Measurements from ENCODE around the gene TMX1.

TMX1 gene

GRCh38 chr14:51239813-51240803, at the start of gene TMX1:
Gene TMX1, plus strand, starts transcription at chr14:51240247. Its CDS starts 46 bp downstream, at chr14:51240293.
- TF ChIP-seq CTCF (IDR thresholded peaks at IDR 0.05), result no peak

- no peak for TF ChIP-seq CTCF (IDR thresholded peaks at IDR 0.05)
Observed at GRCh38 chr14:51201890-51202289, 38.2 kb upstream of the TMX1 start.

GRCh38 chr14:51202914-51203665, 37.0 kb upstream of the TMX1 start:
- no peak for TF ChIP-seq CTCF (IDR thresholded peaks at IDR 0.05)

- TF ChIP-seq CTCF (IDR thresholded peaks at IDR 0.05), result no peak
Observed at GRCh38 chr14:51203881-51204280, 36.2 kb upstream of the TMX1 start.

GRCh38 chr14:51205486-51205885, 34.6 kb upstream of the TMX1 start:
- TF ChIP-seq CTCF (IDR thresholded peaks at IDR 0.05), result no peak

GRCh38 chr14:51206462-51206861, 33.6 kb upstream of the TMX1 start:
- no peak for TF ChIP-seq CTCF (IDR thresholded peaks at IDR 0.05)

- no peak for TF ChIP-seq CTCF (IDR thresholded peaks at IDR 0.05)
Observed at GRCh38 chr14:51207621-51208020, 32.4 kb upstream of the TMX1 start.
